Measurements from ENCODE around the gene NPR2. TPM values are rescaled to one million over a fixed set of nuclear protein-coding genes. Genes with fewer than 3 reads are reported as not detected.
A peak's percentile ranks its signal among the peaks of the same experiment; 100 is the strongest.

Gene NPR2
- total RNA-seq, 2 donors from 2014 or later, result 22.9 to 26.0 TPM

DNA sequence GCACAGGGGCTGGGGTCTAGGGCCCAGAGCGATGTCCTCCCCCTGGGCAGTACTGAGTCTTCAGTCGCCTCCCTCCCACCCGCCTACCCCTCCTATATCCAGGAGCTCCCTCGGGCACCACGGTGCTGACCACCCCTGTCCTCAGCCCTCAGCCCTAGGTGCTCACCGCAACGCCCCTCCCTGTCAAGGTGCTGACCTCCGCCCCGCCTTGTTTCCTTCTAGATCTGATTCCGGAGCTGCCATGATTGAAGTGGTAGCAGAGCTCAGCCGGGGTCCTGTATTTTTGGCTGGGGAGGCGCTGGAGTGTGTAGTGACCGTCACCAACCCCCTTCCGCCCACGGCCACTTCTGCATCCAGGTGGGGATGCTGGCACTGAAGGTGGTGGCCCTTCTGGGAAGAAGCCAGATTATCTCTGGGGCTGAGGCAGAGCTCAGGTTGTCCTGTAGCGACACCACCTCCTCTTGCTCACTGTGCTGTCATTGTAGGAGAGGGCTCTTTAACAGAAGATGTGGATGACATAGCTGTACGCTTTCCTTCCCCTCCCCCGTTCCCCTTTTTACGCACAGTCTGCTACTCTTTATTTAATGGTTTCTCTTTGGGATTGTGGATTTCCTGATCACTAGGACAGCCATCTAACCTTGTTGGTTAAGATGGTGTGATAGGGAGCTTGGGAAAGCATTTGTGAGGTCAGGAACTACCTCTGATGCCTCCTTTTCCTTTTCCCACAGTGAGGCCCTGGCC lies 41.7 kb upstream of the NPR2 start:
- peak overlapping the region; percentile 92 for H3K4me3 Mint-ChIP-seq
- H3K9me3 Mint-ChIP-seq, result no peaks in the 10 kb centered on the region
- H3K36me3 Mint-ChIP-seq (ENCODE audit: low read depth), result peaks cover 36% of the 10 kb centered on the region
- Histone ChIP-seq H3K9me3 (ENCODE audit: control insufficient read depth, low read length) (no peaks in the 10 kb centered on the region), H3K4me1 (ENCODE audit: control insufficient read depth, insufficient read depth, low read length) (no peaks in the 10 kb centered on the region), H3K27ac (ENCODE audit: low read depth, low read length) (no peak overlapping the region), H3K27me3 (ENCODE audit: control insufficient read depth, insufficient read depth, low read length, poor library complexity, severe bottlenecking) (no peaks in the 10 kb centered on the region), H3K9ac (ENCODE audit: extremely low read depth, low read length, poor library complexity, severe bottlenecking) (peak overlapping the region; percentile 38), H3K36me3 (ENCODE audit: control insufficient read depth, insufficient read depth, low read length) (peaks cover 52% of the 10 kb centered on the region), H3K4me3 (ENCODE audit: low read length) (peak overlapping the region; percentile 94)
- peak overlapping the region; percentile 90 for H3K27ac Mint-ChIP-seq
- peaks cover 24% of the 10 kb centered on the region for H3K4me1 Mint-ChIP-seq
- TF ChIP-seq, protein P1, sequence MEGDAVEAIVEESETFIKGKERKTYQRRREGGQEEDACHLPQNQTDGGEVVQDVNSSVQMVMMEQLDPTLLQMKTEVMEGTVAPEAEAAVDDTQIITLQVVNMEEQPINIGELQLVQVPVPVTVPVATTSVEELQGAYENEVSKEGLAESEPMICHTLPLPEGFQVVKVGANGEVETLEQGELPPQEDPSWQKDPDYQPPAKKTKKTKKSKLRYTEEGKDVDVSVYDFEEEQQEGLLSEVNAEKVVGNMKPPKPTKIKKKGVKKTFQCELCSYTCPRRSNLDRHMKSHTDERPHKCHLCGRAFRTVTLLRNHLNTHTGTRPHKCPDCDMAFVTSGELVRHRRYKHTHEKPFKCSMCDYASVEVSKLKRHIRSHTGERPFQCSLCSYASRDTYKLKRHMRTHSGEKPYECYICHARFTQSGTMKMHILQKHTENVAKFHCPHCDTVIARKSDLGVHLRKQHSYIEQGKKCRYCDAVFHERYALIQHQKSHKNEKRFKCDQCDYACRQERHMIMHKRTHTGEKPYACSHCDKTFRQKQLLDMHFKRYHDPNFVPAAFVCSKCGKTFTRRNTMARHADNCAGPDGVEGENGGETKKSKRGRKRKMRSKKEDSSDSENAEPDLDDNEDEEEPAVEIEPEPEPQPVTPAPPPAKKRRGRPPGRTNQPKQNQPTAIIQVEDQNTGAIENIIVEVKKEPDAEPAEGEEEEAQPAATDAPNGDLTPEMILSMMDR (conservative IDR thresholded peaks at IDR 0.05), result no peak
- peak; percentile 82 for DNase-seq
- 5 to 13% methylated on average over 3 to 16 of the region's 19 CpGs for WGBS, 2 experiments (ENCODE audit: insufficient coverage in 1 of 2, insufficient read length in 1 of 2)
- H3K27me3 Mint-ChIP-seq (ENCODE audit: insufficient read depth), result no peaks in the 10 kb centered on the region

DNA sequence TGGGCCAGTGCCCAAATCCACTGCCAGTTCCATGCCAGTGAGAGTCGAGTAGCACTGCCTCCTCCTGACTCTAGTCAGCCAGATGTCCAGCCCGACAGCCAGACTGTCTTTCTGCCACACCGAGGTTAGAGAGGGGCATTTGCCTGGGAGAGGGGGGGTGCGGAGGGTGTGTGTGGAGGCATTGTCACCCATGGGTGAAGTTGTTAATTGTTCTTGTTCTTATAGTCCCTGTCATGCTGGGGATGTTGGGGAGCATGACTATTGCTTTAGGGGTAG lies 41.2 kb upstream of the NPR2 start:
- Histone ChIP-seq H3K27me3 (ENCODE audit: control insufficient read depth, insufficient read depth, low read length, poor library complexity, severe bottlenecking) (no peaks in the 10 kb centered on the region), H3K27ac (ENCODE audit: low read depth, low read length) (no peak overlapping the region)

DNA sequence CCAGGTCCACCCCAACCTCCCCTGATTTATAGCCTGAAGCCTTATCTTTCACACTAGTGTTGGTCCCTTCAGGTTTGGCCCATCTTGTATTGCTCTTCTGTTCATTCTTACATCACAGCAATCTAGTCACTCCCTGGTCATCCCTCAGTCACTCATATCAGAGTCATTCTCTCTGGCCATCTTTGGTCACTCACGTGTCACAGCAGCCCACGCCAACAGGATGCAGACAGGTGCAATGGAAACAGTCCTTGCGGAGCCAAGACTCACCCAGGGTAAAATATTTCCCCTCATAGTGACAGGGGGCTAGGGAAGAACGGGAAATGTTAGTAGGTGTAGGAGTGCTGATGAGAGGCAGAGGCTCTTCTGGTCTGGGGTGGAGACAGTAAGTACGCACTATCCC lies 37.9 kb upstream of the NPR2 start:
- no peaks in the 10 kb centered on the region for H3K4me1 ChIP-seq (ENCODE audit: control insufficient read depth, insufficient read depth, low read length)
- no peaks in the 10 kb centered on the region for H3K9me3 ChIP-seq (ENCODE audit: control insufficient read depth, low read length)
- no peak overlapping the region for H3K27ac ChIP-seq (ENCODE audit: low read depth, low read length)
- peaks cover 30% of the 10 kb centered on the region for H3K36me3 Mint-ChIP-seq (ENCODE audit: low read depth)
- H3K27me3 ChIP-seq (ENCODE audit: control insufficient read depth, insufficient read depth, low read length, poor library complexity, severe bottlenecking), result no peaks in the 10 kb centered on the region
- peaks cover 8% of the 10 kb centered on the region for H3K4me1 Mint-ChIP-seq
- H3K4me3 ChIP-seq (ENCODE audit: low read length), result no peak overlapping the region
- H3K9ac ChIP-seq (ENCODE audit: extremely low read depth, low read length, poor library complexity, severe bottlenecking), result no peak overlapping the region
- TF ChIP-seq, protein P1 (conservative IDR thresholded peaks at IDR 0.05), result no peak
- H3K4me3 Mint-ChIP-seq, result no peak overlapping the region
- no peak overlapping the region for H3K27ac Mint-ChIP-seq
- no peak for DNase-seq
- H3K27me3 Mint-ChIP-seq (ENCODE audit: insufficient read depth), result no peaks in the 10 kb centered on the region
- peaks cover 50% of the 10 kb centered on the region for H3K36me3 ChIP-seq (ENCODE audit: control insufficient read depth, insufficient read depth, low read length)
- WGBS, 2 experiments (ENCODE audit: insufficient coverage in 1 of 2, insufficient read length in 1 of 2), result 91 to 92% methylated on average over 3 to 5 of the region's 5 CpGs
- no peaks in the 10 kb centered on the region for H3K9me3 Mint-ChIP-seq

More for the DNA sequence above, 41.2 kb upstream of the NPR2 start:
- no peak for DNase-seq
- Mint-ChIP-seq H3K9me3 (no peaks in the 10 kb centered on the region), H3K27ac (peak overlapping the region; percentile 90), H3K4me1 (peaks cover 24% of the 10 kb centered on the region), H3K4me3 (peak overlapping the region; percentile 92), H3K36me3 (ENCODE audit: low read depth) (peaks cover 39% of the 10 kb centered on the region), H3K27me3 (ENCODE audit: insufficient read depth) (no peaks in the 10 kb centered on the region)
- H3K4me3 ChIP-seq (ENCODE audit: low read length), result peak overlapping the region; percentile 94
- H3K36me3 ChIP-seq (ENCODE audit: control insufficient read depth, insufficient read depth, low read length), result peaks cover 57% of the 10 kb centered on the region
- no peaks in the 10 kb centered on the region for H3K9me3 ChIP-seq (ENCODE audit: control insufficient read depth, low read length)
- TF ChIP-seq, protein P1 (conservative IDR thresholded peaks at IDR 0.05), result no peak
- peak overlapping the region; percentile 38 for H3K9ac ChIP-seq (ENCODE audit: extremely low read depth, low read length, poor library complexity, severe bottlenecking)
- WGBS, 2 experiments (ENCODE audit: insufficient coverage in 1 of 2, insufficient read length in 1 of 2), result 96 to 97% methylated on average over 3 to 4 of the region's 4 CpGs
- no peaks in the 10 kb centered on the region for H3K4me1 ChIP-seq (ENCODE audit: control insufficient read depth, insufficient read depth, low read length)
